ENCODE measurements around the gene CRTC1. TPM values are rescaled to one million over a fixed set of nuclear protein-coding genes. Genes with fewer than 3 reads are reported as not detected.
"Not testable (repeated sequence)": the region's sequence is repeated elsewhere in the genome, so short reads cannot be mapped to it uniquely, and the experiment has no call there.

Gene CRTC1
- total and polyA plus RNA-seq, 11 donors: 3.8 to 10.2 (median 7.2) TPM

DNA sequence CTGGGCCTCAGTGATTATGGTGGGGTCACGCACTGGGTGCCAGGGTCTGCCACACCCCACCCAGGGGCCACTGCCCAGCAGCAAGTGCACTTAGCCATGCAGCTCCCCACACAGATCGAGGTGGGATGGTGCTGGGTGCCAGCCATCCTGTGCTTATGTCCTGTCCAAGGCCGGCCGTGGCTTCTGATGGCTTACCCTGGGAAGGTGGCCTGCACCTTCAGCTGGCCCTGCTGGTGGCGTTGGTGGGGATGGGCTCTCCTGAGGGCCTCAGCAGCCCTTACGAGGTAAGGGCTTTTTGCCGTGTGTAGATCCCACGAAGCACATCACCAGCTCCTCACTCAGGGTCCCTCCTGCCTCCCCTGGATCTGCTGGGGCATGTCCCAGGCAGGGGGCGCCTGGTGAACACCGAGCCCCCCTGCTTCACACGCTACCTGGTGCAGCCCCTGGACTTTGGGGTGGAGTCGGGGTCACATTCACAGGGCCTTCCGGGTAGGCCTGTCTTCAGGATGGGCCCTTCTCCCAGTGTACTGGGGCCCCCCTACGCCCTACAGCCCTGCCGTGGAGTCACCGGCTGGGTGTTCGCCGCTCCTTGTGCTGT, 46.6 kb downstream of the CRTC1 start:
- TF ChIP-seq POLR2A (IDR thresholded peaks at IDR 0.05): no peak
- TF ChIP-seq, protein P1, sequence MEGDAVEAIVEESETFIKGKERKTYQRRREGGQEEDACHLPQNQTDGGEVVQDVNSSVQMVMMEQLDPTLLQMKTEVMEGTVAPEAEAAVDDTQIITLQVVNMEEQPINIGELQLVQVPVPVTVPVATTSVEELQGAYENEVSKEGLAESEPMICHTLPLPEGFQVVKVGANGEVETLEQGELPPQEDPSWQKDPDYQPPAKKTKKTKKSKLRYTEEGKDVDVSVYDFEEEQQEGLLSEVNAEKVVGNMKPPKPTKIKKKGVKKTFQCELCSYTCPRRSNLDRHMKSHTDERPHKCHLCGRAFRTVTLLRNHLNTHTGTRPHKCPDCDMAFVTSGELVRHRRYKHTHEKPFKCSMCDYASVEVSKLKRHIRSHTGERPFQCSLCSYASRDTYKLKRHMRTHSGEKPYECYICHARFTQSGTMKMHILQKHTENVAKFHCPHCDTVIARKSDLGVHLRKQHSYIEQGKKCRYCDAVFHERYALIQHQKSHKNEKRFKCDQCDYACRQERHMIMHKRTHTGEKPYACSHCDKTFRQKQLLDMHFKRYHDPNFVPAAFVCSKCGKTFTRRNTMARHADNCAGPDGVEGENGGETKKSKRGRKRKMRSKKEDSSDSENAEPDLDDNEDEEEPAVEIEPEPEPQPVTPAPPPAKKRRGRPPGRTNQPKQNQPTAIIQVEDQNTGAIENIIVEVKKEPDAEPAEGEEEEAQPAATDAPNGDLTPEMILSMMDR (IDR thresholded peaks at IDR 0.05): no peak
- no peaks in the 10 kb centered on the region for H3K9me3 ChIP-seq
- ATAC-seq: no peak
- no peak for DNase-seq
- 97 to 100% (median 98%) methylated on average over 5 to 18 of the region's 18 CpGs for WGBS, 4 donors
- H3K4me1 ChIP-seq: peaks cover 3 to 15% (median 11%) of the 10 kb centered on the region in 12 donors
- intact Hi-C loops (cut with DNase I): no loop called here
- H3K4me3 ChIP-seq: no peak overlapping the region
- no peak overlapping the region for H3K27ac ChIP-seq
- H3K27me3 ChIP-seq: no peaks in the 10 kb centered on the region
- H3K36me3 ChIP-seq: no peaks in the 10 kb centered on the region

DNA sequence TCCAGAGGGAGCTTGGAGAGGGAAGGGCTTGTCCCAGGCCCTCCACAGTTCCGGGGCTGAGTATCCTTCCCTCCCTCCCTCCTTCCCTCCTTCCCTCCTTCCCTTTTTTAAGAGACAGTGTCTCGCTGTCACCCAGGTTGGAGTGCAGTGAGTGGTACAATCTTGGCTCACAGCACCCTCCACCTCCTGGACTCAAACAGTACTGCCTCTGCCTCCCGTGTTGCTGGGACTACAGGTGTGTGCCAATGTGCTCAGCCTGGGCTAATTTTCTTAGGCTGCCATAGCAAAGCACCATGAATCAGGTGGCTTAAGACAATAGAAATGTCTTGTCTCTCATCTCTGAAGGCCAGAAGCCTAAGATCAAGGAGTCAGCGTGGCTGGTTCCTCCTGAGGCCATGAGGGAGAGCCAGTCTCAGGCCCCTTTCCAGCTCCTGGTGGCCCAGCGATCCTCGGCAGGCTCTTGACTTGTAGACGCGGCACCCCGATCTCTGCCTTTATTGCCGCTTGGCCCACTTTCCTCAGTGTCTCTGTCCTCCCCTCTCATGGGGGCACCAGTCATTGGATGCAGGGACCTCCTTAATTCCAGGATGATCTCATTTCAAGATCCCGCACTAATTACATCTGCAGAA, 47.5 kb downstream of the CRTC1 start:
- H3K9me3 ChIP-seq: no peaks in the 10 kb centered on the region
- no peaks in the 10 kb centered on the region for H3K27me3 ChIP-seq
- WGBS, 4 donors: 83 to 95% (median 89%) methylated on average over 11 of the region's 11 CpGs
- no peak overlapping the region for H3K4me3 ChIP-seq
- TF ChIP-seq, protein P1 (IDR thresholded peaks at IDR 0.05): no peak
- no peak for TF ChIP-seq POLR2A (IDR thresholded peaks at IDR 0.05)
- intact Hi-C loops (cut with DNase I): no loop called here
- H3K4me1 ChIP-seq: peaks cover 3 to 15% (median 11%) of the 10 kb centered on the region in 12 donors
- H3K36me3 ChIP-seq: no peaks in the 10 kb centered on the region
- ATAC-seq (no peak), DNase-seq (no peak)
- H3K27ac ChIP-seq: no peak overlapping the region

DNA sequence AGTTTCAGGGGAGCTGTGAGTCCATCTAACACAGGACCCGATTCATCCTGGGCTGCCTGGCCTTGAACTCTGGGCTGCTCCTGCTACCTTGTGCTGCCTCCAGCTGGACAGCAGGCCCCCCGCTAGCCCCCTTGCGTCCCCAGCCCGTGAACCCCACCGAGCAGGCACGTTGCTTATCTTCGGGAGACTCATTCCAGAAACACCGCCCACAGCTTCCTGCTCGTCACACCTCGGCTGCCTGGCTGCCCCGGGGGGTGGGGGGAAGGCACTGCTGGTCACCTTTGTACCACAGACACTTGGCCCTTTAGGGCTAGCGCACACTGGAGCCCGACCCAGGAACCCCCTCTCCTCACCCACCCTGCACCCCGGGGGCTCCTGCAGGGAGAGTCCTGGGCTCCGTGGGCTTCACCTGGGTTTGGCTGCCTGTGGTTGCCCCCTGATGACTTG, 48.1 kb downstream of the CRTC1 start:
- intact Hi-C loops (cut with DNase I): no loop called here
- Histone ChIP-seq H3K4me1 (peaks cover 3 to 15% (median 11%) of the 10 kb centered on the region in 12 donors), H3K36me3 (no peaks in the 10 kb centered on the region), H3K4me3 (no peak overlapping the region), H3K27ac (no peak overlapping the region), H3K9me3 (no peaks in the 10 kb centered on the region), H3K27me3 (no peaks in the 10 kb centered on the region)
- TF ChIP-seq POLR2A (IDR thresholded peaks at IDR 0.05): no peak
- TF ChIP-seq, protein P1 (IDR thresholded peaks at IDR 0.05): no peak
- WGBS, 4 donors: 50 to 72% (median 55%) methylated on average over 14 to 15 of the region's 15 CpGs
- peak in 1 of 4 donors; percentile 28 for ATAC-seq
- peak in 1 of 5 donors; percentile 46 for DNase-seq

DNA sequence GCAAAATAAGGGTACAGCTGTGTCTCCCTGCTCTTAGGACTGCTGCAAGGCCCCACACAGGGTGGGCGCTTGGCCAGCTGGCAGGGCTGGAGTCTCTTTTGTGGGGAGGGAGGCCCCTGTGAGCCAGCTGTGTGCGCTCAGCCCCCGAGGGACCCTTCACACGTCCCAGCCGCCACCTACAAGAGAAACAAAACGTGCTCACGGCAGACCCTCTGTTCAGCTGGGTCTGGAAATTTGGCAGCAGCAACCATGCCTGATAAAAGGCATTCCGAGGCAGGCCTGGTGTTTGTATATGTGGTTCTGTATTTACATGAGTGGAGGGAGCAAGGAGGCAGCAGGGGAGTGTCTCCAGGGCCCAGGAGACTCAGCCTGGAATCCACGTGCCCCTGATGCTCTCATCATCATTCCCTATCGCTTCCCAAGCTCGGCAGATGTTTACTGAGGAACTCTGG, 49.7 kb downstream of the CRTC1 start:
- no peaks in the 10 kb centered on the region for H3K9me3 ChIP-seq
- H3K36me3 ChIP-seq: no peaks in the 10 kb centered on the region
- no peak for TF ChIP-seq POLR2A (IDR thresholded peaks at IDR 0.05)
- TF ChIP-seq, protein P1 (IDR thresholded peaks at IDR 0.05): no peak
- DNase-seq (peak in 4 of 5 donors; percentile 30 to 73 (median 58)), ATAC-seq (peak; percentile 32 to 65 (median 46))
- 20 to 30% (median 29%) methylated on average over 11 of the region's 11 CpGs for WGBS, 4 donors
- intact Hi-C loops (cut with DNase I): no loop called here
- no peak overlapping the region for H3K4me3 ChIP-seq
- peak overlapping the region in 2 of 12 donors; percentile 24 to 67 for H3K27ac ChIP-seq
- H3K27me3 ChIP-seq: no peaks in the 10 kb centered on the region
- peaks cover 3 to 15% (median 11%) of the 10 kb centered on the region in 12 donors for H3K4me1 ChIP-seq

DNA sequence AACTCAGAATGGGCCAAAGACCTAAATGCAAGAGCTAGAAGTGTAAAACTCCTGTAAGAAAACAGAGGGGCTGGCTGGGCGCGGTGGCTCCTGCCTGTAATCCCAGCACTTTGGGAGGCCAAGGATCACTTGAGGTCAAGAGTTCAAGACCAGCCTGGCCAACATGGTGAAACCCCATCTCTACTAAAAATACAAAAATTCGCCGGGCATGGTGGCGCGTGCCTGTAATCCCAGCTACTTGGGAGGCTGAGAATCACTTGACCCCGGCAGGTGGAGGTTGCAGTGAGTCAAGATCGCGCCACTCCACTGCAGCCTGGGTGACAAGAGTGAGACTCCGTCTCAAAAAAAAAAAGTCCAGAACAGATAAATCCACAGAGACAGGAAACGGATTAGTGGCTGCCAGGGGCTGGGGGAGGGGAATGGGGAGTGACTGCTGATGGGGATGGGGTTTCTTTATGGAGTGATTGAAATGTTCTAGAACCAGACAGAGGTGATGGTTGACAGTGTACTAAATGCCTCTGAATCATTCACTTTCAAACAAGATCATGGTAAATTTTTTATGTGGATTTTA, 50.4 kb downstream of the CRTC1 start:
- 88 to 91% (median 89%) methylated on average over 11 of the region's 11 CpGs for whole genome bisulfite sequencing, 4 donors

More for the DNA sequence above, 50.4 kb downstream of the CRTC1 start:
- H3K27me3 ChIP-seq; H3K36me3 ChIP-seq; ATAC-seq; H3K9me3 ChIP-seq; H3K4me3 ChIP-seq; DNase-seq; intact Hi-C loops (cut with DNase I): not testable (repeated sequence)
- Histone ChIP-seq H3K27ac (peak overlapping the region in 2 of 12 donors; percentile 24 to 67), H3K4me1 (peaks cover 3 to 15% (median 11%) of the 10 kb centered on the region in 12 donors)

All from heart left ventricle (tissue), 16 donors.